ENCODE measurements around the gene CRADD.
"Not testable (repeated sequence)": the region's sequence is repeated elsewhere in the genome, so short reads cannot be mapped to it uniquely, and the experiment has no call there.

CRADD gene

GRCh38 chr12:93708952-93709351, 31.8 kb downstream of the CRADD start:
- no peak for DNase-seq

- DNase-seq = no peak
These were observed 32.2 kb downstream of the CRADD start for GRCh38 chr12:93709386-93709785.

- DNase-seq = no peak
These were observed 33.4 kb downstream of the CRADD start for GRCh38 chr12:93710574-93710926.

GRCh38 chr12:93711502-93711901, 34.3 kb downstream of the CRADD start:
- DNase-seq = not testable (repeated sequence)

- no peak for DNase-seq
These were observed 35.0 kb downstream of the CRADD start for GRCh38 chr12:93712200-93712599.

- DNase-seq = no peak
These were observed 35.9 kb downstream of the CRADD start for GRCh38 chr12:93713060-93713459.

GRCh38 chr12:93713800-93714199, 36.6 kb downstream of the CRADD start:
- DNase-seq = no peak

- DNase-seq = no peak
These were observed 37.2 kb downstream of the CRADD start for GRCh38 chr12:93714382-93714781.

- DNase-seq = no peak
These were observed 42.5 kb downstream of the CRADD start for GRCh38 chr12:93719710-93720109.

GRCh38 chr12:93720559-93720958, 43.4 kb downstream of the CRADD start:
- no peak for DNase-seq

GRCh38 chr12:93722179-93722578, 45.0 kb downstream of the CRADD start:
- DNase-seq = no peak

- DNase-seq = no peak
These were observed 45.8 kb downstream of the CRADD start for GRCh38 chr12:93722835-93723567.

GRCh38 chr12:93723568-93723930, 46.4 kb downstream of the CRADD start:
- no peak for DNase-seq

GRCh38 chr12:93725531-93725930, 48.4 kb downstream of the CRADD start:
- DNase-seq = no peak

GRCh38 chr12:93727195-93727811, 50.1 kb downstream of the CRADD start:
- DNase-seq = no peak

GRCh38 chr12:93727911-93728310, 50.7 kb downstream of the CRADD start:
- DNase-seq = no peak

GRCh38 chr12:93729934-93730333, 52.8 kb downstream of the CRADD start:
- no peak for DNase-seq

- DNase-seq = no peak
These were observed 56.2 kb downstream of the CRADD start for GRCh38 chr12:93733358-93733757.

- DNase-seq = no peak
These were observed 56.8 kb downstream of the CRADD start for GRCh38 chr12:93733928-93734327.

GRCh38 chr12:93734784-93735183, 57.6 kb downstream of the CRADD start:
- DNase-seq = no peak

GRCh38 chr12:93736640-93737178, 59.5 kb downstream of the CRADD start:
- DNase-seq = no peak

- DNase-seq = no peak
These were observed 60.5 kb downstream of the CRADD start for GRCh38 chr12:93737457-93738198.

GRCh38 chr12:93738199-93739058, 61.3 kb downstream of the CRADD start:
- DNase-seq = no peak

Measured in NCI-H1436 (cell line).